Nephron progenitor cell (in vitro differentiated cells): ENCODE measurements around the gene S100A16.
A peak's percentile ranks its signal among the peaks of the same experiment; 100 is the strongest.

Experiments used
- DNase-seq: peaks from one replicate; pipeline ENCODE4 v3.0.0; 2021
- H3K27ac Mint-ChIP-seq: 2 replicates; pipeline ENCODE4 v1.8.0; 2021; ENCODE audit warnings: mild to moderate bottlenecking, moderate library complexity, mixed read lengths
- H3K27me3 Mint-ChIP-seq: 2 replicates; pipeline ENCODE4 v1.8.0; 2021; ENCODE audit warnings: mild to moderate bottlenecking, low read depth, mixed read lengths; ENCODE audit not compliant: poor library complexity
- H3K36me3 Mint-ChIP-seq: 2 replicates; pipeline ENCODE4 v1.8.0; 2021; ENCODE audit warnings: low read depth, mixed read lengths
- H3K4me1 Mint-ChIP-seq: 2 replicates; pipeline ENCODE4 v1.8.0; 2021; ENCODE audit warnings: mixed read lengths
- H3K4me3 Mint-ChIP-seq: 2 replicates; pipeline ENCODE4 v1.8.0; 2021; ENCODE audit warnings: mild to moderate bottlenecking, moderate library complexity, mixed read lengths
- H3K9me3 Mint-ChIP-seq: 2 replicates; pipeline ENCODE4 v1.8.0; 2021; ENCODE audit warnings: mild to moderate bottlenecking, moderate library complexity, mixed read lengths
- TF ChIP-seq, protein P1 (sequence below): fragments of 200-600 bp; sonication (generic); IDR thresholded peaks from 2 replicates; pipeline ENCODE4 v1.5.0; 2021; ENCODE audit warnings: antibody characterized with exemption

Gene S100A16

DNA sequence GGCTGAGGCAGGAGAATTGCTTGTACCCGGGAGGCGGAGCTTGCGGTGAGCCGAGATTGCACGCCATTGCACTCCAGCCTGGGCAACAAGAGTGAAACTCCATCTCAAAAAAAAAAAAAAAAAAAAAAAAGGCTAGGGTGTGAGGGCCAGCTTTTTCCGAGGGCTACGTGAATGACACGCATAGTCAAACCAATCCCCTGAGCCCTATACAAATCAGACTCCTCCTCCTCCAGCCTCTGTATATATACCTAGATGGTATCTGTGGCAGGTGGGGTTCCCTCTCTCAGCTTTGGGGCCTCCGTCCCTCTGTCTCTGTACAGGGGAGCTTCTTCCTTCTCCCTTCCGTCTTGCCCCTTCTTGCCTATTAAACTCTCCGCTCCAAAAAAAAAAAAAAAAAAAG, 6.7 kb downstream of the S100A16 start:
- TF ChIP-seq, protein P1, sequence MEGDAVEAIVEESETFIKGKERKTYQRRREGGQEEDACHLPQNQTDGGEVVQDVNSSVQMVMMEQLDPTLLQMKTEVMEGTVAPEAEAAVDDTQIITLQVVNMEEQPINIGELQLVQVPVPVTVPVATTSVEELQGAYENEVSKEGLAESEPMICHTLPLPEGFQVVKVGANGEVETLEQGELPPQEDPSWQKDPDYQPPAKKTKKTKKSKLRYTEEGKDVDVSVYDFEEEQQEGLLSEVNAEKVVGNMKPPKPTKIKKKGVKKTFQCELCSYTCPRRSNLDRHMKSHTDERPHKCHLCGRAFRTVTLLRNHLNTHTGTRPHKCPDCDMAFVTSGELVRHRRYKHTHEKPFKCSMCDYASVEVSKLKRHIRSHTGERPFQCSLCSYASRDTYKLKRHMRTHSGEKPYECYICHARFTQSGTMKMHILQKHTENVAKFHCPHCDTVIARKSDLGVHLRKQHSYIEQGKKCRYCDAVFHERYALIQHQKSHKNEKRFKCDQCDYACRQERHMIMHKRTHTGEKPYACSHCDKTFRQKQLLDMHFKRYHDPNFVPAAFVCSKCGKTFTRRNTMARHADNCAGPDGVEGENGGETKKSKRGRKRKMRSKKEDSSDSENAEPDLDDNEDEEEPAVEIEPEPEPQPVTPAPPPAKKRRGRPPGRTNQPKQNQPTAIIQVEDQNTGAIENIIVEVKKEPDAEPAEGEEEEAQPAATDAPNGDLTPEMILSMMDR, result no peak
- no peaks in the 10 kb centered on the region for H3K36me3 Mint-ChIP-seq
- DNase-seq, result no peak
- no peak overlapping the region for H3K4me3 Mint-ChIP-seq
- peaks cover 6% of the 10 kb centered on the region for H3K27me3 Mint-ChIP-seq
- peaks cover 40% of the 10 kb centered on the region for H3K4me1 Mint-ChIP-seq
- H3K27ac Mint-ChIP-seq, result no peak overlapping the region
- H3K9me3 Mint-ChIP-seq, result no peaks in the 10 kb centered on the region

DNA sequence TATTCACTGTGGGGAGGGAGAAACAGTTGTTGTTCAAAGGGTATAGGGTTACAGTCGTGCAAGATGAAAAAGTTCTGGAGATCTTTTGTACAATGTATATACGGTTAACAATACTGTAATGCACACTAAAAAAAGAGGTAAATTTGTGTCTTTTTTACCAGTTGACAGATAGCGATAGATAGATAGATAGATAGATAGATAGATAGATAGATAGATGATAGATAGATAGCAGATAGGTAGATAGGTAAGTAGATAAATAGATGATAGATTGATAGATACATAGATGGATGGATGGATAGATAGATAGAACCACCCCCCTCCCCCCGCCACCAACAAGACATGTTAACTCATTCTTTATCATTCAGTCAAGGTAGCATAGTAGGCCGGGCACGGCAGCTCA, 10.2 kb downstream of the S100A16 start:
- Mint-ChIP-seq H3K27ac (no peak overlapping the region), H3K27me3 (peaks cover 6% of the 10 kb centered on the region), H3K36me3 (no peaks in the 10 kb centered on the region), H3K4me3 (no peak overlapping the region), H3K4me1 (peaks cover 18% of the 10 kb centered on the region), H3K9me3 (no peaks in the 10 kb centered on the region)
- TF ChIP-seq, protein P1, result no peak
- DNase-seq, result no peak

DNA sequence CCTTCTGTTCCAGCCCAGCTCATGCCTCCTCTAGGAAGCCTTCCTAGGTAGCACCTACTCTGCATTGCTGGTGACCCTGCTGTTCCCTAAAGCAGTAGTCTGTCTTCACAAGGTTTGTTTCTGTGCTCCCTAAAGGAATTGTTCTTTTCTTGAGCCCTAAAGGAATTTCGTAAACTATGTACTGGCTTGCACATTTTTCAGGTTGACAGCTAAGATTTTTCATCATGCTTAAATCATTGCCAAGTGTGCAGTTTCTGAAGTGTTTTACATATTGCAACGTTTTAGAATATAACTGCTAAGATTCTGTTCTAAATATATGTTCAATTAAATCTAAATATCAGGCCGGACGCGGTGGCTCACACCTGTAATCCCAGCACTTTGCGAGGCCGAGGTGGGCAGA, 13.1 kb downstream of the S100A16 start:
- Mint-ChIP-seq H3K4me3 (no peak overlapping the region), H3K27ac (no peak overlapping the region), H3K9me3 (no peaks in the 10 kb centered on the region), H3K36me3 (no peaks in the 10 kb centered on the region), H3K27me3 (peaks cover 3% of the 10 kb centered on the region), H3K4me1 (peaks cover 7% of the 10 kb centered on the region)
- DNase-seq, result no peak
- TF ChIP-seq, protein P1, result no peak

DNA sequence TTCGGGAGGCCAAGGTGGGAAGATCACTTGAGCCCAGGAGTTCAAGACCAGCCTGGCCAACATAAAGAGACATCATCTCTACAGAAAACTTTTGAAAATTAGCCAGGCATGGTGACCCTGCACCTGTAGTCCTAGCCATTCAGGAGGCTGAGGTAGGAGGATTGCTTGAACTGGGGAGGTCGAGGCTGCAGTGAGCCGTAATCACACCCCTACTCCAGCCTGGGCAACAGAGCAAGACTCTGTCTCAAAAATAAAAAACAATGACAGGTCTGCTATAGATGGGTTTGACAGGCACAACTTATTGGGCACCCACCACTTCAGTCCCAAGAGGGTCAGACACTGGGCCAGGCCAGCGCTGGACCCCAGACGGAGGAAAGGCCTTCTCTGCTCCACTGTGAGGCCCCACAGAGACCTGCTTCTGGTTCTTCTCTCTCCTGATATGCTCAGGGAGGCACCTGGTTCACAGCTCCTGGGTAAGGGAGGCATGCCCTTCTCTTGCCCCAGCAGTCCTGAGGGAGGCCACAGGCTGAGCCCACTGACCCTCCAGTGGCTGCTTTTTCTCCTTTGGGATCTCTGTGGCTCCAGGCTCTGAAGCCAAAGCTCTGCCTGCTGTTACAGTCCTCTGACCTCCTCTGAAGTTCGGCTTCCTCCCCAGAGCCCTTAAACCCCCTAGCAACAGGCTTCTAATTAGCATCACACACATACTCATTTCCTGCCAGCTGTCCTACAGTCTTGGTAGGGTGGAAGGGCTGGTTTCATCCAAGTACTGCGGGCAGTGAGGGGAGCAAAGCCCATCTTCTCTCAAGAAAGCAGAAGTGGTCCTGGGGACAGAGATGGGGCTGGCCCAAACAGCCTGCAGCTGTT, 14.4 kb downstream of the S100A16 start:
- Mint-ChIP-seq H3K4me3 (no peak overlapping the region), H3K27ac (peak overlapping the region; percentile 90), H3K9me3 (no peaks in the 10 kb centered on the region), H3K27me3 (peaks cover 3% of the 10 kb centered on the region), H3K4me1 (peaks cover 7% of the 10 kb centered on the region), H3K36me3 (no peaks in the 10 kb centered on the region)
- TF ChIP-seq, protein P1, result no peak
- no peak for DNase-seq

DNA sequence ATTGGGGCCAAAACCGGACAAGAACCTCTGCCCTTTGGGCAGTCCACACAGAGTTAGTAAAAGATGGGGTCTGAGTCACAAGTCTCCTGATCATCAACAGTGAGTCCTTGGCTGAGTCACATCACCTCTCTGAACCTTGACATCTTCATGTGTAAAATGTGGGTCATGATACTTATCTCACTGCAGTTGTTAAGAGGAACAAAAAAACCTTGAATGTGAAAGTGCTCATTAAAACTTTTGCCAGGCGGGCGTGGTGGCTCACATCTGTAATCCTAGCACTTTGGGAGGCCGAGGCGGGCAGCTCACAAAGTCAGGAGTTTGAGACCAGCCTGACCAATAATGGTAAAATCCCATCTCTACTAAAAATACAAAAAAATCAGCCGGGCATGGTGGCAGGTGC, 15.7 kb downstream of the S100A16 start:
- Mint-ChIP-seq H3K4me3 (no peak overlapping the region), H3K27ac (no peak overlapping the region), H3K36me3 (no peaks in the 10 kb centered on the region), H3K27me3 (no peaks in the 10 kb centered on the region), H3K4me1 (peaks cover 14% of the 10 kb centered on the region), H3K9me3 (no peaks in the 10 kb centered on the region)
- TF ChIP-seq, protein P1, result no peak
- DNase-seq, result no peak

DNA sequence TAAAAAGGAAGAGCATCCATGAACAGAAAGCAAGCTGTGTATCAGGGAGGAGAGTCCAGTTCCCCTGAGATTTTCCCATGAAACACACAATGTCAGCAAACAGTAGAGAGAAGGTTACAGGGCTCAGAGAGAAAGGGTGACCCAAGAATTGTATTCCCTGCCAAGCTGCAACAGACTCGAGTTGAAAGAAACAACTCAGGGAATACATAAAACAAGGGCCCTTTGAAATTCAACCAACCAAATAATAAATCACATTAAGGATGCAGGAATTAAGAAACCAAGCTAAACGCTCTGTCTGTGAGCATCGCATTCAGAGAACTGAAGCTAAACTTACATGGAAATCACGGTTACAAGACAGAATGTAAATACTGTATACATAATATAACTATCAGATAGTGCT, 20.2 kb downstream of the S100A16 start:
- Mint-ChIP-seq H3K27me3 (peaks cover 5% of the 10 kb centered on the region), H3K27ac (peak overlapping the region; percentile 36)
- no peak for DNase-seq

More for the DNA sequence above, 20.2 kb downstream of the S100A16 start:
- Mint-ChIP-seq H3K36me3 (no peaks in the 10 kb centered on the region), H3K9me3 (no peaks in the 10 kb centered on the region), H3K4me3 (no peak overlapping the region), H3K4me1 (peaks cover 14% of the 10 kb centered on the region)
- TF ChIP-seq, protein P1, result no peak
